IPS DF 6.9 (cell line): Measurements from ENCODE around the gene NLGN4X.
"Not testable (repeated sequence)": the region's sequence is repeated elsewhere in the genome, so short reads cannot be mapped to it uniquely, and the experiment has no call there.

ENCODE experiments used
- DNase-seq: peaks from one replicate; pipeline ENCODE4 v3.0.0-alpha.2; 2013; ENCODE audit warnings: low read depth, low spot score
- H3K27ac ChIP-seq: one replicate; pipeline ENCODE4 v1.5.1; 2013; ENCODE audit warnings: low read length, control low read depth
- H3K27me3 ChIP-seq: 2 replicates; pipeline ENCODE4 v1.6.1; 2013; ENCODE audit warnings: mild to moderate bottlenecking, low read length; ENCODE audit not compliant: control insufficient read depth, insufficient read depth
- H3K36me3 ChIP-seq: 2 replicates; pipeline ENCODE4 v1.6.1; 2013; ENCODE audit warnings: low read length; ENCODE audit not compliant: control insufficient read depth, insufficient read depth
- H3K4me1 ChIP-seq: 2 replicates; pipeline ENCODE4 v1.6.1; 2013; ENCODE audit warnings: low read length; ENCODE audit not compliant: control insufficient read depth, insufficient read depth
- H3K4me3 ChIP-seq: 2 replicates; pipeline ENCODE4 v1.5.1; 2013; ENCODE audit warnings: mild to moderate bottlenecking, low read length
- H3K9me3 ChIP-seq: 2 replicates; pipeline ENCODE4 v1.6.1; 2013; ENCODE audit warnings: low read length, inconsistent platforms; ENCODE audit not compliant: control insufficient read depth, insufficient read depth
- WGBS: extraction: QIAGEN DNeasy Blood & Tissue Kit; methylation state at CpG from one replicate; pipeline ENCODE4 v1.1.7; 2013; ENCODE audit warnings: mixed read lengths, missing lambda C conversion rate; ENCODE audit not compliant: insufficient read length, insufficient coverage; 5-methylcytosine and 5-hydroxymethylcytosine counted together

The NLGN4X gene

GRCh38 chrX:5903586-5904190 lies 325.0 kb downstream of the NLGN4X start:
- not testable (repeated sequence) for H3K9me3 ChIP-seq, H3K4me1 ChIP-seq, DNase-seq, H3K4me3 ChIP-seq, H3K27me3 ChIP-seq, H3K27ac ChIP-seq, H3K36me3 ChIP-seq
- no CpG with 5 or more reads among the region's 18 CpGs for WGBS

GRCh38 chrX:5898463-5898862 lies 330.2 kb downstream of the NLGN4X start:
- no CpG with 5 or more reads among the region's 9 CpGs for WGBS

GRCh38 chrX:5891378-5891777 lies 337.3 kb downstream of the NLGN4X start:
- Histone ChIP-seq H3K27ac (no peak overlapping the region), H3K4me3 (no peak overlapping the region), H3K9me3 (no peaks in the 10 kb centered on the region), H3K4me1 (no peaks in the 10 kb centered on the region), H3K36me3 (no peaks in the 10 kb centered on the region), H3K27me3 (no peaks in the 10 kb centered on the region)
- no peak for DNase-seq
- WGBS: no CpG with 5 or more reads among the region's 5 CpGs

More at GRCh38 chrX:5898463-5898862, 330.2 kb downstream of the NLGN4X start:
- Histone ChIP-seq H3K27ac (no peak overlapping the region), H3K9me3 (no peaks in the 10 kb centered on the region), H3K27me3 (no peaks in the 10 kb centered on the region), H3K4me3 (no peak overlapping the region), H3K36me3 (peaks cover 4% of the 10 kb centered on the region), H3K4me1 (no peaks in the 10 kb centered on the region)
- DNase-seq: no peak

- Histone ChIP-seq H3K36me3 (no peaks in the 10 kb centered on the region), H3K4me1 (no peaks in the 10 kb centered on the region), H3K27ac (no peak overlapping the region), H3K4me3 (no peak overlapping the region), H3K9me3 (no peaks in the 10 kb centered on the region), H3K27me3 (no peaks in the 10 kb centered on the region)
- DNase-seq: no peak
- WGBS: no CpG with 5 or more reads among the region's 12 CpGs
These were observed 351.6 kb downstream of the NLGN4X start for GRCh38 chrX:5876984-5877596.

GRCh38 chrX:5870238-5870637 lies 358.4 kb downstream of the NLGN4X start:
- Histone ChIP-seq H3K27ac (no peak overlapping the region), H3K36me3 (no peaks in the 10 kb centered on the region), H3K27me3 (no peaks in the 10 kb centered on the region), H3K4me3 (no peak overlapping the region), H3K9me3 (no peaks in the 10 kb centered on the region), H3K4me1 (no peaks in the 10 kb centered on the region)
- no CpG with 5 or more reads among the region's 3 CpGs for WGBS
- DNase-seq: no peak

GRCh38 chrX:5869786-5870185 lies 358.9 kb downstream of the NLGN4X start:
- no CpG with 5 or more reads among the region's 7 CpGs for WGBS
- Histone ChIP-seq H3K4me3 (no peak overlapping the region), H3K27me3 (no peaks in the 10 kb centered on the region), H3K9me3 (no peaks in the 10 kb centered on the region), H3K4me1 (no peaks in the 10 kb centered on the region), H3K27ac (no peak overlapping the region), H3K36me3 (no peaks in the 10 kb centered on the region)
- no peak for DNase-seq

- Histone ChIP-seq H3K27me3 (no peaks in the 10 kb centered on the region), H3K9me3 (no peaks in the 10 kb centered on the region), H3K4me1 (no peaks in the 10 kb centered on the region), H3K36me3 (no peaks in the 10 kb centered on the region), H3K4me3 (no peak overlapping the region), H3K27ac (no peak overlapping the region)
- DNase-seq: no peak
- WGBS: no CpG with 5 or more reads among the region's 2 CpGs
These were observed 360.9 kb downstream of the NLGN4X start for GRCh38 chrX:5867778-5868177.

- no peaks in the 10 kb centered on the region for H3K27me3 ChIP-seq
- H3K9me3 ChIP-seq: no peaks in the 10 kb centered on the region
- no CpG with 5 or more reads among the region's 6 CpGs for WGBS
- H3K4me3 ChIP-seq: no peak overlapping the region
- H3K27ac ChIP-seq: no peak overlapping the region
- no peak for DNase-seq
- no peaks in the 10 kb centered on the region for H3K36me3 ChIP-seq
- no peaks in the 10 kb centered on the region for H3K4me1 ChIP-seq
These were observed 371.4 kb downstream of the NLGN4X start for GRCh38 chrX:5857232-5857631.

GRCh38 chrX:5852941-5853340 lies 375.7 kb downstream of the NLGN4X start:
- Histone ChIP-seq H3K9me3 (no peaks in the 10 kb centered on the region), H3K27me3 (no peaks in the 10 kb centered on the region), H3K36me3 (no peaks in the 10 kb centered on the region), H3K27ac (no peak overlapping the region), H3K4me1 (no peaks in the 10 kb centered on the region), H3K4me3 (no peak overlapping the region)
- no peak for DNase-seq
- WGBS: no CpG with 5 or more reads among the region's 2 CpGs

GRCh38 chrX:5842601-5843000 lies 386.1 kb downstream of the NLGN4X start:
- Histone ChIP-seq H3K27ac (no peak overlapping the region), H3K4me1 (no peaks in the 10 kb centered on the region), H3K4me3 (no peak overlapping the region), H3K36me3 (no peaks in the 10 kb centered on the region), H3K9me3 (no peaks in the 10 kb centered on the region), H3K27me3 (no peaks in the 10 kb centered on the region)
- WGBS: no CpG with 5 or more reads among the region's 2 CpGs
- DNase-seq: no peak
